GM12878 (cell line): Measurements from ENCODE around the gene NKAIN4. TPM values are rescaled to one million over a fixed set of nuclear protein-coding genes. Genes with fewer than 3 reads are reported as not detected.

ENCODE experiments used
- ATAC-seq: fragments of 200-7000 bp; cut with Tn5 transposase; 3 replicates; pipeline ENCODE4 v1.9.1; 2020; ENCODE audit warnings: mild to moderate bottlenecking, moderate library complexity
- BruUV-seq: library from RNA; stranded (reverse); fragments of 400-500 nt; replicated peaks from 2 replicates; lab custom pipeline; 2021; lab: Mats Ljungman, UMichigan
- CTCF ChIA-PET: fragments of 300-600 bp; sonication (Branson Sonifier 250); formaldehyde crosslinking; extraction: SDS; loops from one replicate; lab custom pipeline; 2021; ENCODE audit warnings: inconsistent platforms; lab: Yijun Ruan, JAX
- POLR2A ChIA-PET: fragments of 350-600 bp; formaldehyde crosslinking; extraction: SDS; loops from one replicate; lab custom pipeline; 2021; ENCODE audit warnings: inconsistent platforms; lab: Charles Lee
- RAD21 ChIA-PET: fragments of 300-600 bp; sonication (Branson Sonifier 250); formaldehyde crosslinking; loops from one replicate; lab custom pipeline; 2023; ENCODE audit warnings: antibody characterized with exemption; ENCODE audit not compliant: unreplicated experiment; lab: Charles Lee
- SMC1A ChIA-PET: fragments of 300-600 bp; sonication (Branson Sonifier 250); formaldehyde crosslinking; loops from one replicate; lab custom pipeline; 2023; ENCODE audit not compliant: unreplicated experiment, uncharacterized antibody; lab: Charles Lee
- DNase-seq: peaks from one replicate; pipeline ENCODE4 v3.0.0-alpha.2; 2011; ENCODE audit warnings: low read depth, low spot score
- FAIRE-seq: peaks from 3 replicates; lab custom pipeline; 2011; peaks lifted over from hg19 to GRCh38; lab: Jason Lieb, UNC
- H2AFZ ChIP-seq: 2 replicates; pipeline ENCODE4 v1.6.0; 2011; ENCODE audit warnings: low read depth, low read length, control low read depth; ENCODE audit not compliant: control insufficient read depth
- H3K27ac ChIP-seq: 2 replicates; pipeline ENCODE4 v1.5.1; 2011; ENCODE audit warnings: control low read depth; ENCODE audit not compliant: control insufficient read depth, insufficient read depth
- H3K27me3 ChIP-seq, 2 experiments: replicated peaks in 1 of 2; 2 replicates each; pipeline versions ENCODE4 v1.6.0 to v1.6.1; 2011; ENCODE audit warnings: low read length in 1 of 2; ENCODE audit not compliant: control insufficient read depth in 2 of 2, insufficient read depth in 2 of 2
- H3K36me3 ChIP-seq, 2 experiments: 2 replicates each; pipeline ENCODE4 v1.5.1; 2011; ENCODE audit warnings: low read length in 1 of 2; ENCODE audit not compliant: control insufficient read depth in 2 of 2, insufficient read depth in 2 of 2
- H3K4me1 ChIP-seq: 2 replicates; pipeline ENCODE4 v1.6.1; 2011; ENCODE audit warnings: mild to moderate bottlenecking, low read length, moderate library complexity, mixed read lengths; ENCODE audit not compliant: control insufficient read depth, insufficient read depth
- H3K4me2 ChIP-seq: 2 replicates; pipeline ENCODE4 v1.6.0; 2011; ENCODE audit warnings: control low read depth; ENCODE audit not compliant: control insufficient read depth, insufficient read depth
- H3K4me3 ChIP-seq: fragments of 200-600 bp; sonication (generic); 2 replicates; pipeline ENCODE4 v1.5.1; 2016
- H3K79me2 ChIP-seq: 2 replicates; pipeline ENCODE4 v1.6.0; 2011; ENCODE audit warnings: low read length; ENCODE audit not compliant: control insufficient read depth, insufficient read depth
- H3K9ac ChIP-seq: 2 replicates; pipeline ENCODE4 v1.8.0; 2011; ENCODE audit warnings: low read length, control low read depth, mixed read lengths; ENCODE audit not compliant: control insufficient read depth, insufficient read depth
- H3K9me3 ChIP-seq: replicated peaks from 3 replicates; pipeline ENCODE4 v1.5.1; 2011; ENCODE audit warnings: mild to moderate bottlenecking, low read length; ENCODE audit not compliant: control insufficient read depth, insufficient read depth
- H4K20me1 ChIP-seq: 2 replicates; pipeline ENCODE4 v1.6.0; 2011; ENCODE audit not compliant: control insufficient read depth, insufficient read depth
- CHD1 ChIP-seq: IDR thresholded peaks from 2 replicates; pipeline ENCODE4 v1.6.1; 2012; ENCODE audit warnings: low read depth, low read length, improper control_type of control experiment
- KDM1A ChIP-seq: fragments of 200-600 bp; sonication (generic); IDR thresholded peaks from 2 replicates; pipeline ENCODE4 v1.6.1; 2016; ENCODE audit warnings: borderline replicate concordance
- POLR2A ChIP-seq: IDR thresholded peaks from 2 replicates; pipeline ENCODE4 v1.6.1; 2011; ENCODE audit warnings: low read depth, mild to moderate bottlenecking, low read length
- RAD21 ChIP-seq: IDR thresholded peaks from 2 replicates; pipeline ENCODE4 v1.6.1; 2011; ENCODE audit warnings: mild to moderate bottlenecking, low read depth, low read length, moderate library complexity; ENCODE audit not compliant: insufficient read depth
- WGBS: methylation state at CpG from one replicate; pipeline ENCODE4 v1.1.6; 2016; ENCODE audit warnings: low lambda C conversion rate; ENCODE audit not compliant: insufficient replicate concordance, insufficient coverage; ENCODE audit errors: missing lambda C conversion rate; 5-methylcytosine and 5-hydroxymethylcytosine counted together
- in situ Hi-C: fragments of 300-500 bp; cut with MboI; formaldehyde crosslinking; loops from 9 replicates; pipeline ENCODE4 v1.14.3; 2018; ENCODE audit warnings: mixed read lengths
- intact Hi-C: fragments of 100-400 bp; cut with micrococcal nuclease; formaldehyde crosslinking; loops from one replicate; pipeline ENCODE4 v1.14.2; 2022; ENCODE audit not compliant: unreplicated experiment
- microRNA counts: library from miRNA; unstranded; fragments of <30 nt; microRNA quantifications from one replicate; lab custom pipeline; 2016
- microRNA-seq: library from miRNA; unstranded; fragments of <30 nt; microRNA quantifications from one replicate; pipeline ENCODE4, GENCODE V29; 2018
- polyA plus RNA-seq, 11 experiments: library from polyadenylated mRNA; depleted of rRNA in 4 of 11; unstranded in 6 of 11; stranded (reverse) in 5 of 11; fragments of >200 nt; fragmentation: Nextera tagmentation in 4 of 11; fragmentation: Illumina TruSeq in 1 of 11; extraction: Ambion mirVana in 4 of 11; extraction: Trizol in 1 of 11; gene quantifications; 1 replicate in 1 of 11; 2 replicates in 10 of 11; pipeline versions ENCODE4 v1.2.1 to v1.2.3, GENCODE V29; 2011 to 2016; ENCODE audit warnings: inconsistent platforms in 2 of 11, missing spikeins in 2 of 11, low read depth in 1 of 11
- small RNA-seq: library from RNA; depleted of rRNA; stranded (forward); fragments of <200 nt; gene quantifications from one replicate; pipeline ENCODE3, GENCODE V24; 2014
- total RNA-seq, 4 experiments: library from RNA; depleted of rRNA in 3 of 4; stranded (reverse); fragments of >200 nt in 3 of 4; fragmentation: Illumina TruSeq in 1 of 4; extraction: Trizol in 1 of 4; gene quantifications; 2 replicates each; pipeline versions ENCODE4 v1.2.1 to v1.2.3, GENCODE V29; 2013 to 2021
- TF ChIP-seq, protein P1 (sequence below): fragments of 450-650 bp; IDR thresholded peaks from 2 replicates; pipeline ENCODE4 v1.6.1; 2017; ENCODE audit warnings: mild to moderate bottlenecking, moderate library complexity

The NKAIN4 gene
- total and polyA plus RNA-seq, 10 of the 15 experiments (the other 5 are each of a cell fraction or from before 2014, with no cell fraction given): 0.11 TPM; not detected in 9

DNA sequence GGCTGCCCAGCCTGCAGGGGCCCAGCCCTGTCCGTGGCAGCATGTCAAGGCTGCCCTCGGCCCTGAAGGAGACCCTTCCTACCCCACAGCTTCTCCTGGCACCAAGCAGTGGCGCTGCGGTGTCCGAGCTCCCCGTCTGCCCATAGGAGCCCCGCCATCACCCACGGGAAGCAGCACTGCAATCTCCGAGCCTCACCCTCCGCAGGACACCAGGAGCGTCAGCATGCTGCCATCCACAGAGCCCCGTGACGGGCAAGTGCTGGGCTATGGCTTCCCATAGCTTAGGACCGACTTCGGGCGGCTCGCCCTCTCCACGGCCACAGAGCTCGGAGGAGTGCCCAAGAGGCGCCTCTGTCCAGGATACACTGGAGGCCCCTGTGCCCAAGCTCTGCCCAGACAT, 63.4 kb downstream of the NKAIN4 start:
- BruUV-seq: no TSS peak
- H3K4me3 ChIP-seq: no peak overlapping the region
- H3K79me2 ChIP-seq: no peaks in the 10 kb centered on the region
- no peaks in the 10 kb centered on the region for H3K9me3 ChIP-seq
- WGBS: 83% methylated on average over 16 of the region's 20 CpGs
- H3K9ac ChIP-seq: no peak overlapping the region
- DNase-seq (no peak), FAIRE-seq (no peak), ATAC-seq (no peak)
- ChIA-PET POLR2A (no interaction called here), SMC1A (no interaction called here), CTCF (no interaction called here), RAD21 (no interaction called here)
- peaks cover 0 to 3% of the 10 kb centered on the region in 2 experiments; a peak in 3 of 4 replicates for H3K36me3 ChIP-seq
- H3K27me3 ChIP-seq: no peaks in the 10 kb centered on the region
- TF ChIP-seq, protein P1, sequence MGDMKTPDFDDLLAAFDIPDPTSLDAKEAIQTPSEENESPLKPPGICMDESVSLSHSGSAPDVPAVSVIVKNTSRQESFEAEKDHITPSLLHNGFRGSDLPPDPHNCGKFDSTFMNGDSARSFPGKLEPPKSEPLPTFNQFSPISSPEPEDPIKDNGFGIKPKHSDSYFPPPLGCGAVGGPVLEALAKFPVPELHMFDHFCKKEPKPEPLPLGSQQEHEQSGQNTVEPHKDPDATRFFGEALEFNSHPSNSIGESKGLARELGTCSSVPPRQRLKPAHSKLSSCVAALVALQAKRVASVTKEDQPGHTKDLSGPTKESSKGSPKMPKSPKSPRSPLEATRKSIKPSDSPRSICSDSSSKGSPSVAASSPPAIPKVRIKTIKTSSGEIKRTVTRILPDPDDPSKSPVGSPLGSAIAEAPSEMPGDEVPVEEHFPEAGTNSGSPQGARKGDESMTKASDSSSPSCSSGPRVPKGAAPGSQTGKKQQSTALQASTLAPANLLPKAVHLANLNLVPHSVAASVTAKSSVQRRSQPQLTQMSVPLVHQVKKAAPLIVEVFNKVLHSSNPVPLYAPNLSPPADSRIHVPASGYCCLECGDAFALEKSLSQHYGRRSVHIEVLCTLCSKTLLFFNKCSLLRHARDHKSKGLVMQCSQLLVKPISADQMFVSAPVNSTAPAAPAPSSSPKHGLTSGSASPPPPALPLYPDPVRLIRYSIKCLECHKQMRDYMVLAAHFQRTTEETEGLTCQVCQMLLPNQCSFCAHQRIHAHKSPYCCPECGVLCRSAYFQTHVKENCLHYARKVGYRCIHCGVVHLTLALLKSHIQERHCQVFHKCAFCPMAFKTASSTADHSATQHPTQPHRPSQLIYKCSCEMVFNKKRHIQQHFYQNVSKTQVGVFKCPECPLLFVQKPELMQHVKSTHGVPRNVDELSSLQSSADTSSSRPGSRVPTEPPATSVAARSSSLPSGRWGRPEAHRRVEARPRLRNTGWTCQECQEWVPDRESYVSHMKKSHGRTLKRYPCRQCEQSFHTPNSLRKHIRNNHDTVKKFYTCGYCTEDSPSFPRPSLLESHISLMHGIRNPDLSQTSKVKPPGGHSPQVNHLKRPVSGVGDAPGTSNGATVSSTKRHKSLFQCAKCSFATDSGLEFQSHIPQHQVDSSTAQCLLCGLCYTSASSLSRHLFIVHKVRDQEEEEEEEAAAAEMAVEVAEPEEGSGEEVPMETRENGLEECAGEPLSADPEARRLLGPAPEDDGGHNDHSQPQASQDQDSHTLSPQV: no peak
- TF ChIP-seq RAD21 (no peak), CHD1 (no peak), POLR2A (no peak), KDM1A (no peak)
- intact Hi-C loops: no loop called here
- H4K20me1 ChIP-seq: no peaks in the 10 kb centered on the region; the same call in 1 of the 2 replicates
- in situ Hi-C loops: no loop called here
- no peak overlapping the region for H3K27ac ChIP-seq
- H3K4me1 ChIP-seq: no peaks in the 10 kb centered on the region
- H3K4me2 ChIP-seq: no peak overlapping the region
- H2AFZ ChIP-seq: no peak overlapping the region

MicroRNAs within 50 kb of the gene (microRNA counts, 767-probe panel; counts per million panel counts)
- microRNA hsa-miR-3196 (lab: Ali Mortazavi, UCI): 1,346 counts per million, percentile 48 among the panel's probes with 10 or more counts

Small RNAs within 50 kb of the gene (microRNA-seq; reads per million reads assigned to microRNA genes)
- gene MIR3196 (not detected), gene MIR4326 (2.1 reads per million, percentile 6 among the genes with 10 or more reads in this experiment)

Small RNAs within 50 kb of the gene (small RNA-seq; reads per million reads assigned to genes)
- gene MIR3196: not detected
- 10.4 reads per million, percentile 95 among the genes with 10 or more reads in this experiment for gene MIR4326

Other genes with a start within 250 kb of the NKAIN4 start
Only the 7 nearest of the 8 such genes appear.
- gene YTHDF1, start 38.3 kb downstream of the NKAIN4 start, total RNA-seq (2014; rRNA removed): 19.7 and 21.6 TPM in 2 replicates
- 18.5 and 21.3 TPM in 2 replicates for gene YTHDF1, start 38.3 kb downstream of the NKAIN4 start, total RNA-seq (2014; rRNA removed; fragmentation: Illumina TruSeq; extraction: Trizol)
- gene YTHDF1, start 38.3 kb downstream of the NKAIN4 start, total RNA-seq (2021): 36.1 and 37.8 TPM in 2 replicates
- 23.2 and 27.5 TPM in 2 replicates for gene YTHDF1, start 38.3 kb downstream of the NKAIN4 start, polyA plus RNA-seq (2011; rRNA removed)
- gene YTHDF1, start 38.3 kb downstream of the NKAIN4 start, polyA plus RNA-seq (2014; fragmentation: Illumina TruSeq; extraction: Trizol): 23.3 and 24.7 TPM in 2 replicates
- gene YTHDF1, start 38.3 kb downstream of the NKAIN4 start, polyA plus RNA-seq (2014; fragmentation: Nextera tagmentation; extraction: Ambion mirVana): 10 to 100 TPM; 11.4 to 14.8 TPM
- gene YTHDF1, start 38.3 kb downstream of the NKAIN4 start, polyA plus RNA-seq (2014; rRNA removed): 32.9 and 33.1 TPM in 2 replicates
- gene YTHDF1, start 38.3 kb downstream of the NKAIN4 start, polyA plus RNA-seq (2016; fragmentation: Nextera tagmentation; extraction: Ambion mirVana): 10 to 100 TPM in 1 of 2 experiments, 1 to 10 TPM in 1; 4.6 to 14.5 TPM
- 0.11 TPM in 1 of 2 replicates, not detected in the other for gene BIRC7, start 18.6 kb downstream of the NKAIN4 start, total RNA-seq (2014; rRNA removed)
- not detected in 2 replicates for gene BIRC7, start 18.6 kb downstream of the NKAIN4 start, total RNA-seq (2014; rRNA removed; fragmentation: Illumina TruSeq; extraction: Trizol)
- not detected in 2 replicates for gene BIRC7, start 18.6 kb downstream of the NKAIN4 start, total RNA-seq (2021)
- 0.26 and 0.31 TPM in 2 replicates for gene BIRC7, start 18.6 kb downstream of the NKAIN4 start, polyA plus RNA-seq (2011; rRNA removed)
- gene BIRC7, start 18.6 kb downstream of the NKAIN4 start, polyA plus RNA-seq (2014; fragmentation: Illumina TruSeq; extraction: Trizol): not detected in 2 replicates
- gene BIRC7, start 18.6 kb downstream of the NKAIN4 start, polyA plus RNA-seq (2014; fragmentation: Nextera tagmentation; extraction: Ambion mirVana): not detected
- gene BIRC7, start 18.6 kb downstream of the NKAIN4 start, polyA plus RNA-seq (2014; rRNA removed): 0.08 TPM in 1 of 2 replicates, not detected in the other
- gene BIRC7, start 18.6 kb downstream of the NKAIN4 start, polyA plus RNA-seq (2016; fragmentation: Nextera tagmentation; extraction: Ambion mirVana): not detected
- 32.1 and 40.5 TPM in 2 replicates for gene ARFGAP1, start 18.4 kb upstream of the NKAIN4 start, total RNA-seq (2014; rRNA removed)
- gene ARFGAP1, start 18.4 kb upstream of the NKAIN4 start, total RNA-seq (2014; rRNA removed; fragmentation: Illumina TruSeq; extraction: Trizol): 15.6 and 16.9 TPM in 2 replicates
- 67.4 and 79.9 TPM in 2 replicates for gene ARFGAP1, start 18.4 kb upstream of the NKAIN4 start, total RNA-seq (2021)
- gene ARFGAP1, start 18.4 kb upstream of the NKAIN4 start, polyA plus RNA-seq (2011; rRNA removed): 19.2 and 26.1 TPM in 2 replicates
- gene ARFGAP1, start 18.4 kb upstream of the NKAIN4 start, polyA plus RNA-seq (2014; fragmentation: Illumina TruSeq; extraction: Trizol): 6.8 and 15.9 TPM in 2 replicates
- 1 to 10 TPM in 1 of 2 experiments, under 1 TPM in 1; 0.45 to 1.5 TPM for gene ARFGAP1, start 18.4 kb upstream of the NKAIN4 start, polyA plus RNA-seq (2014; fragmentation: Nextera tagmentation; extraction: Ambion mirVana)
- 56.4 and 58.9 TPM in 2 replicates for gene ARFGAP1, start 18.4 kb upstream of the NKAIN4 start, polyA plus RNA-seq (2014; rRNA removed)
- 10 to 100 TPM; 35.6 to 36.6 TPM for gene ARFGAP1, start 18.4 kb upstream of the NKAIN4 start, polyA plus RNA-seq (2016; fragmentation: Nextera tagmentation; extraction: Ambion mirVana)
- gene COL20A1, start 38.7 kb upstream of the NKAIN4 start, total RNA-seq (2014; rRNA removed): not detected in 2 replicates
- not detected in 2 replicates for gene COL20A1, start 38.7 kb upstream of the NKAIN4 start, total RNA-seq (2014; rRNA removed; fragmentation: Illumina TruSeq; extraction: Trizol)
- gene COL20A1, start 38.7 kb upstream of the NKAIN4 start, total RNA-seq (2021): not detected in 2 replicates
- gene COL20A1, start 38.7 kb upstream of the NKAIN4 start, polyA plus RNA-seq (2011; rRNA removed): not detected in 2 replicates
- gene COL20A1, start 38.7 kb upstream of the NKAIN4 start, polyA plus RNA-seq (2014; fragmentation: Illumina TruSeq; extraction: Trizol): not detected in 2 replicates
- gene COL20A1, start 38.7 kb upstream of the NKAIN4 start, polyA plus RNA-seq (2014; fragmentation: Nextera tagmentation; extraction: Ambion mirVana): not detected
- gene COL20A1, start 38.7 kb upstream of the NKAIN4 start, polyA plus RNA-seq (2014; rRNA removed): not detected in 2 replicates
- not detected for gene COL20A1, start 38.7 kb upstream of the NKAIN4 start, polyA plus RNA-seq (2016; fragmentation: Nextera tagmentation; extraction: Ambion mirVana)
- gene CHRNA4, start 106.9 kb upstream of the NKAIN4 start, total RNA-seq (2014; rRNA removed): 0.06 TPM in 1 of 2 replicates, not detected in the other
- not detected in 2 replicates for gene CHRNA4, start 106.9 kb upstream of the NKAIN4 start, total RNA-seq (2014; rRNA removed; fragmentation: Illumina TruSeq; extraction: Trizol)
- gene CHRNA4, start 106.9 kb upstream of the NKAIN4 start, total RNA-seq (2021): 0.21 and 0.41 TPM in 2 replicates
- gene CHRNA4, start 106.9 kb upstream of the NKAIN4 start, polyA plus RNA-seq (2011; rRNA removed): not detected in 2 replicates
- 0.04 TPM in 1 of 2 replicates, not detected in the other for gene CHRNA4, start 106.9 kb upstream of the NKAIN4 start, polyA plus RNA-seq (2014; fragmentation: Illumina TruSeq; extraction: Trizol)
- gene CHRNA4, start 106.9 kb upstream of the NKAIN4 start, polyA plus RNA-seq (2014; fragmentation: Nextera tagmentation; extraction: Ambion mirVana): not detected
- 0.04 and 0.06 TPM in 2 replicates for gene CHRNA4, start 106.9 kb upstream of the NKAIN4 start, polyA plus RNA-seq (2014; rRNA removed)
- under 1 TPM in 1 of 2 experiments, not detected in 1; 0.13 TPM for gene CHRNA4, start 106.9 kb upstream of the NKAIN4 start, polyA plus RNA-seq (2016; fragmentation: Nextera tagmentation; extraction: Ambion mirVana)
- gene KCNQ2, start 218.2 kb upstream of the NKAIN4 start, total RNA-seq (2014; rRNA removed): not detected in 2 replicates
- not detected in 2 replicates for gene KCNQ2, start 218.2 kb upstream of the NKAIN4 start, total RNA-seq (2014; rRNA removed; fragmentation: Illumina TruSeq; extraction: Trizol)
- gene KCNQ2, start 218.2 kb upstream of the NKAIN4 start, total RNA-seq (2021): 0.49 TPM in 1 of 2 replicates, not detected in the other
- gene KCNQ2, start 218.2 kb upstream of the NKAIN4 start, polyA plus RNA-seq (2011; rRNA removed): 0.26 TPM in 1 of 2 replicates, not detected in the other
- gene KCNQ2, start 218.2 kb upstream of the NKAIN4 start, polyA plus RNA-seq (2014; fragmentation: Illumina TruSeq; extraction: Trizol): not detected in 2 replicates
- gene KCNQ2, start 218.2 kb upstream of the NKAIN4 start, polyA plus RNA-seq (2014; fragmentation: Nextera tagmentation; extraction: Ambion mirVana): not detected
- 0.05 and 0.06 TPM in 2 replicates for gene KCNQ2, start 218.2 kb upstream of the NKAIN4 start, polyA plus RNA-seq (2014; rRNA removed)
- not detected for gene KCNQ2, start 218.2 kb upstream of the NKAIN4 start, polyA plus RNA-seq (2016; fragmentation: Nextera tagmentation; extraction: Ambion mirVana)
- not detected in 2 replicates for gene EEF1A2, start 244.6 kb upstream of the NKAIN4 start, total RNA-seq (2014; rRNA removed)
- not detected in 2 replicates for gene EEF1A2, start 244.6 kb upstream of the NKAIN4 start, total RNA-seq (2014; rRNA removed; fragmentation: Illumina TruSeq; extraction: Trizol)
- 0.56 and 0.74 TPM in 2 replicates for gene EEF1A2, start 244.6 kb upstream of the NKAIN4 start, total RNA-seq (2021)
- not detected in 2 replicates for gene EEF1A2, start 244.6 kb upstream of the NKAIN4 start, polyA plus RNA-seq (2011; rRNA removed)
- not detected in 2 replicates for gene EEF1A2, start 244.6 kb upstream of the NKAIN4 start, polyA plus RNA-seq (2014; fragmentation: Illumina TruSeq; extraction: Trizol)
- gene EEF1A2, start 244.6 kb upstream of the NKAIN4 start, polyA plus RNA-seq (2014; fragmentation: Nextera tagmentation; extraction: Ambion mirVana): not detected
- not detected in 2 replicates for gene EEF1A2, start 244.6 kb upstream of the NKAIN4 start, polyA plus RNA-seq (2014; rRNA removed)
- gene EEF1A2, start 244.6 kb upstream of the NKAIN4 start, polyA plus RNA-seq (2016; fragmentation: Nextera tagmentation; extraction: Ambion mirVana): not detected